Measurements from ENCODE around the gene ZNF660. TPM values are rescaled to one million over a fixed set of nuclear protein-coding genes. Genes with fewer than 3 reads are reported as not detected.
"Not testable (repeated sequence)": the region's sequence is repeated elsewhere in the genome, so short reads cannot be mapped to it uniquely, and the experiment has no call there.

Gene ZNF660
- polyA plus RNA-seq, 1 of the 3 experiments (the other 2 are of a cell fraction) = 1.0 TPM

GRCh38 chr3:44535364-44535763 lies 49.4 kb upstream of the ZNF660 start:
- POLR2A ChIA-PET = no interaction called here
- WGBS (ENCODE audit: low lambda C conversion rate) = 19% methylated on average over 1 of the region's 1 CpG
- Histone ChIP-seq H3K4me3 (ENCODE audit: low read depth in 2 of 2, low read length in 1 of 2) (no peak overlapping the region), H4K20me1 (ENCODE audit: insufficient read depth) (no peaks in the 10 kb centered on the region), H3K27ac (ENCODE audit: low read depth in 2 of 2, low read length in 1 of 2) (no peak overlapping the region), H3K9me2 (no peaks in the 10 kb centered on the region), H2AFZ (ENCODE audit: low read depth) (no peak overlapping the region), H3K9me3 (no peaks in the 10 kb centered on the region), H3K9ac (no peak overlapping the region), H3K4me2 (no peak overlapping the region), H3K27me3 (ENCODE audit: insufficient read depth) (no peaks in the 10 kb centered on the region; the same call in 1 of the 2 replicates), H3K79me2 (ENCODE audit: insufficient read depth) (no peaks in the 10 kb centered on the region), H3K4me1 (ENCODE audit: control insufficient read depth in 1 of 2, insufficient read depth in 2 of 2, low read depth in 1 of 2, low read length in 1 of 2) (peaks cover 0 to 3% of the 10 kb centered on the region in 2 experiments; a peak in 1 of 4 replicates), H3F3A (replicated peaks; ENCODE audit: insufficient read depth) (no peaks in the 10 kb centered on the region), H3K36me3 (replicated peaks in 1 of 2; ENCODE audit: control insufficient read depth in 1 of 2, insufficient read depth in 2 of 2, low read length in 1 of 2) (no peaks in the 10 kb centered on the region)
- CTCF ChIA-PET = no interaction called here
- no peak for DNase-seq
- no peak for TF ChIP-seq NFIC (IDR thresholded peaks at IDR 0.05; ENCODE audit: borderline replicate concordance)
- no peak for TF ChIP-seq NRF1 (IDR thresholded peaks at IDR 0.05; ENCODE audit: low read depth, low read length)
- no peak for TF ChIP-seq USF2 (IDR thresholded peaks at IDR 0.05; ENCODE audit: borderline replicate concordance, low read depth, low read length)
- TF ChIP-seq MEF2A (IDR thresholded peaks at IDR 0.05; ENCODE audit: borderline replicate concordance, low read depth) = no peak
- no peak for TF ChIP-seq TCF12 (IDR thresholded peaks at IDR 0.05)
- no peak for TF ChIP-seq GABPA (IDR thresholded peaks at IDR 0.05; ENCODE audit: low read depth)
- no peak for TF ChIP-seq REST (IDR thresholded peaks at IDR 0.05; ENCODE audit: low read depth, low read length)
- no peak for TF ChIP-seq TEAD4 (IDR thresholded peaks at IDR 0.05; ENCODE audit: borderline replicate concordance, insufficient read depth)
- no peak for TF ChIP-seq POLR2AphosphoS5 (IDR thresholded peaks at IDR 0.05; ENCODE audit: low read depth, low read length)
- no peak for TF ChIP-seq FOXJ3 (CRISPR knock-in tag; IDR thresholded peaks at IDR 0.05)
- no peak for TF ChIP-seq JUND (IDR thresholded peaks at IDR 0.05)
- no peak for TF ChIP-seq RCOR1 (IDR thresholded peaks at IDR 0.05; ENCODE audit: low read length)
- TF ChIP-seq MAX (IDR thresholded peaks at IDR 0.05; ENCODE audit: low read depth) = no peak

- H4K20me1 ChIP-seq (ENCODE audit: insufficient read depth); H3K4me1 ChIP-seq (ENCODE audit: control insufficient read depth in 1 of 2, insufficient read depth in 2 of 2, low read depth in 1 of 2, low read length in 1 of 2); H2AFZ ChIP-seq (ENCODE audit: low read depth); H3K9me3 ChIP-seq; POLR2A ChIA-PET; H3K9me2 ChIP-seq; H3F3A ChIP-seq (replicated peaks; ENCODE audit: insufficient read depth); H3K4me3 ChIP-seq (ENCODE audit: low read depth in 2 of 2, low read length in 1 of 2); H3K9ac ChIP-seq; DNase-seq; CTCF ChIA-PET; H3K36me3 ChIP-seq (replicated peaks in 1 of 2; ENCODE audit: control insufficient read depth in 1 of 2, insufficient read depth in 2 of 2, low read length in 1 of 2); H3K79me2 ChIP-seq (ENCODE audit: insufficient read depth); H3K4me2 ChIP-seq; H3K27ac ChIP-seq (ENCODE audit: low read depth in 2 of 2, low read length in 1 of 2): not testable (repeated sequence)
- 25% methylated on average over 1 of the region's 1 CpG for WGBS (ENCODE audit: low lambda C conversion rate)
- H3K27me3 ChIP-seq (ENCODE audit: insufficient read depth) = peaks cover 11% of the 10 kb centered on the region; the same call in 1 of the 2 replicates
Measured at GRCh38 chr3:44544811-44545210, 40.0 kb upstream of the ZNF660 start.
